GM12892 (cell line): ENCODE measurements around the gene SH3RF3.

Source experiments
- DNase-seq: peaks from one replicate; pipeline ENCODE4 v3.0.0; 2011; ENCODE audit not compliant: insufficient read length
- FAIRE-seq: peaks from 2 replicates; lab custom pipeline; 2011; peaks lifted over from hg19 to GRCh38; lab: Jason Lieb, UNC
- POLR2A ChIP-seq: IDR thresholded peaks from 2 replicates; pipeline ENCODE4 v1.6.1; 2011; ENCODE audit warnings: low read depth, low read length, control low read depth
- POLR2AphosphoS5 ChIP-seq: IDR thresholded peaks from 2 replicates; pipeline ENCODE4 v1.6.1; 2011; ENCODE audit warnings: low read depth, low read length, control low read depth
- TAF1 ChIP-seq: IDR thresholded peaks from 2 replicates; pipeline ENCODE4 v1.6.1; 2011; ENCODE audit warnings: low read depth, mild to moderate bottlenecking, control low read depth, low read length, borderline replicate concordance

The SH3RF3 gene

DNA sequence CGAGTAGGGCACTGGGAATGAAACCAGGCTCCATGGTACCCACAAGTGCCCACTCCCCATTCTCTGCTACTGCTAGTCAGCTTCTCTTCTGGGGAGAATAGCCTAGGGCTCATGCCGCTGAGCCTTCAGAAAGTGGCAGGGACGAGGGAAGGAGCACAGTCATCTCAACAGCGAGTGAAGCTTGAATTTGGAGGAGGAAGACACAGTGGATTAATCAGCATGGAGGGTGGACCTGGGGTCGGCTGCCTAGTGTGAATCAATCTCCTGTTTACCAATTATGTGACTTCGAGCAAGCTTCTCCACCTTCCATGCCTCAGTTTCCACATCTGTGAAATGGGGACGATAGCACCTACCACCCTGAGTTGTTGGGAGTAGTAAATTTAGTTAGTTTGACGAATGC lies 327.8 kb downstream of the SH3RF3 start:
- TF ChIP-seq POLR2AphosphoS5 (no peak), POLR2A (no peak), TAF1 (no peak)
- FAIRE-seq (no peak), DNase-seq (no peak)

DNA sequence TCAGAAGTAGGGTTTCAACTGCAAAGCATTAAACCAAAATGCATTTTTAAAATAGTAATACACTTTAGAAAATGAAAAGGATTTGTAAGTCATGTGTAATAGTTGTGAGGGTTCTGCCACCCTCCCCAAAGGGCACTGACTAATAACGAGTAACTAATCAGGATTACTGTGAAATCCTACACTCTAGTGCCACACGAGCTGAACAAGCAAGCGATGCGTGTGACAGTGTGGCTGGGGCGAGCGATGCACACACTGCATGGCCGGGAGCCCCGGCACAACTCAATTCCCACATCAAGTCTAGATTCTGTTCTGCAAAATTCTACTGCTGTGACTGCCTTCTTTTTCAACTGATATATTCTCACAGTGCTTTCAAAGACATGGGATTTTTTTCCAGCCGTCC lies 328.4 kb downstream of the SH3RF3 start:
- TF ChIP-seq POLR2A: no peak
- no peak for TF ChIP-seq TAF1
- no peak for TF ChIP-seq POLR2AphosphoS5
- FAIRE-seq: no peak
- no peak for DNase-seq

GRCh38 chr2:109457794-109458193 lies 328.8 kb downstream of the SH3RF3 start:
- no peak for TF ChIP-seq POLR2A
- no peak for TF ChIP-seq TAF1
- no peak for DNase-seq
- no peak for FAIRE-seq

DNA sequence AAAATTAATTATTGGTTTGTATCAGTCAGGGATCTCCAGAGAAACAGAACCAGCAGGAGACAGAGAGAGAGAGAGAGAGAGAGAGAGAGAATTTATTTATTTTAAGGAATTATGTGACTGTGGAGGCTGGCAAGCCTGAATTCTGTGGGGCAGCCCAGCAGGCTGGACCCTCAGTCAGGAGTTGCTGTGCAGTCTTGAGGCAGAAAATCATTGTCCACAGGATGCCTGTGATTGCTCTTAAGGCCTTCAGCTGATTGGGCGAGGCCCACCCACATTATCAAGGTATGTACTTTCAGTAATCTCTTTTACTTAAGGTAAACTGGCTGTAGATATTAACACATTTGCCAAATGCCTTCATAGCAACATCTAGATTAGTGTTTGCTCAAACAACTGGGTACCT lies 329.5 kb downstream of the SH3RF3 start:
- FAIRE-seq (no peak), DNase-seq (no peak)
- TF ChIP-seq POLR2A (no peak), POLR2AphosphoS5 (no peak), TAF1 (no peak)

DNA sequence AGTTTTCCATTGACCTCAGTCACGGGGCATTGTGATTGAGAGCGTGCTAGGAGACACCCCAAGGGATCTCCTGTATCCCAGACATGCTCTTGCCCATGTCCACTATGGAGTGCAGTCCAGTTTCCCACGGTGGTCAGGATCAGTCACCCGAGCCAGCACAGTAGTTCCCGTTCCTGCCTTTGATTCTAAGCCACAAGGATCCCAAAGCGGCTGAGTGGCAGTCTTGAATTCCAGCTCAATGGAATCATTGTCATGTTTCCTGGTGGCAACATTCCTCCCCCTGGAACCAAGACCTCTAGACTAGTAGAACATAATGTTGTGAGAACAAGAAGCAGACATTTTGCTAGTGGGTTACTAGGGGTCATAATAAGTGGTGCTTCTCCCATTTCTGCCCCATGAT lies 330.5 kb downstream of the SH3RF3 start:
- DNase-seq: no peak
- TF ChIP-seq TAF1: no peak

DNA sequence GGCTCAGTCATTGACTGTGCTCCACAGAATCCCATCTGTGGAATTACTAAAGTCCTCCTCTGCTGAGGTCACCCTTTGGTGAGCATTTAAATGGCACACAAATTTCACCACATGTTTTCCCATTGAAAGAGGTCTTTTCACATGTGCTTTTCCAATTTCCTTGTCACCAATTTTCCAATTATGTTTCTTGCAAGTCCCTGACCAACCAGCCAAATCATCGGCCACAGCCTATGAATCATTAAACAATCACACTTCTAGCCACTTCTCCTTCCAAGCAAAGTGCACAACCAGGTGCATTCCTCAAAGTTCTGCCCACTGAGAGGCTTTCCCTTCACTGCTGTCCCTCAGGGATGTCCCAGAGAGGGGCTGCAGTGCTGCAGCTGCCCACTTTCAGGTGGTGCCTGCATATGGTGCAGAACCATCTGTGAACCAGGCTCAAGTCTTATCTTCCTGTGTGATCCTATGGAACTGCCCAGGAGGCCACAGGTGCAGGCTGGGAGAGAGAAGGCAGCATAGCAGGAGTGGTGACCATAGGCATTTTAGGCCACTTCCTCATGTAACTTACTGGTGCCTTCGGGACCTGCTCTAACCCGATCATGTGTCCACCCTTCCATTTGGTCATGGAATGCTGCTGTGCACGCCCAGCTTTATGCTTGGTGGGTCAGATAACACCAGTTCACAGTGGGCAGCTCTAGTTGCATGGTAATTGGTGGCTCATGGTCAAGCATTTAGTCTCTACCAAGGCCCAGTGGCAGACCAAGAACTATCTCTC lies 331.7 kb downstream of the SH3RF3 start:
- FAIRE-seq (no peak), DNase-seq (no peak)
- no peak for TF ChIP-seq TAF1
- TF ChIP-seq POLR2A: no peak
- no peak for TF ChIP-seq POLR2AphosphoS5

More for the DNA sequence above, 330.5 kb downstream of the SH3RF3 start:
- no peak for FAIRE-seq

- TF ChIP-seq POLR2A (no peak), POLR2AphosphoS5 (no peak), TAF1 (no peak)
- DNase-seq: no peak
- FAIRE-seq: no peak
These were observed 334.2 kb downstream of the SH3RF3 start for GRCh38 chr2:109463236-109463635.

GRCh38 chr2:109463891-109464290 lies 334.9 kb downstream of the SH3RF3 start:
- DNase-seq (no peak), FAIRE-seq (no peak)
- TF ChIP-seq POLR2AphosphoS5 (no peak), TAF1 (no peak), POLR2A (no peak)

- DNase-seq: no peak
- TF ChIP-seq TAF1 (no peak), POLR2AphosphoS5 (no peak), POLR2A (no peak)
- FAIRE-seq: no peak
These were observed 337.9 kb downstream of the SH3RF3 start for GRCh38 chr2:109466674-109467575.

GRCh38 chr2:109467701-109468100 lies 338.7 kb downstream of the SH3RF3 start:
- DNase-seq (no peak), FAIRE-seq (no peak)
- no peak for TF ChIP-seq POLR2AphosphoS5
- TF ChIP-seq POLR2A: no peak
- no peak for TF ChIP-seq TAF1

DNA sequence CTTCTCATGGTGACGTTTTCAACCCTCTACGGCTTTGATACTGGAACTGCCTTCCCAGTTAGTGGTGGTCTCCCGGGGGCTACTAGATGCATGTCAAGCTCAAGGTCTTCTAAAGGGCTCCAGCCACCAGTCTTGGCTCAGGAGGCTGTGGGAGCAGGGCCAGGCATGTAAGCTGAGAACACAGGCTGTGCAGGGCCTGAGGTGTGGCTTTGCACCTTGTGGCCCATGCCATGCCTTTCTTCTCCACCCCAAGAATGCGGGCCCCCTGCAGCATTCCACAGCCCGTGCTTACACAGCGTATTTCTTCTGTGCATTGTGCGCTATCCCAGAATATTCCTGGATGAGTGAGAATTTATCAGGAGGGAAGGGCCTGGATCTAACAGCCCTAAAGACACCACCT lies 339.9 kb downstream of the SH3RF3 start:
- TF ChIP-seq POLR2A: no peak
- no peak for TF ChIP-seq TAF1
- no peak for TF ChIP-seq POLR2AphosphoS5
- DNase-seq: no peak
- FAIRE-seq: no peak

GRCh38 chr2:109471658-109472057 lies 342.7 kb downstream of the SH3RF3 start:
- DNase-seq (no peak), FAIRE-seq (no peak)
- TF ChIP-seq TAF1 (no peak), POLR2A (no peak), POLR2AphosphoS5 (no peak)
